ENCODE data around the gene TACO1. TPM values are rescaled to one million over a fixed set of nuclear protein-coding genes. Genes with fewer than 3 reads are reported as not detected.

The TACO1 gene
- total RNA-seq, 1 donor from 2014 or later = 16.2 TPM

DNA sequence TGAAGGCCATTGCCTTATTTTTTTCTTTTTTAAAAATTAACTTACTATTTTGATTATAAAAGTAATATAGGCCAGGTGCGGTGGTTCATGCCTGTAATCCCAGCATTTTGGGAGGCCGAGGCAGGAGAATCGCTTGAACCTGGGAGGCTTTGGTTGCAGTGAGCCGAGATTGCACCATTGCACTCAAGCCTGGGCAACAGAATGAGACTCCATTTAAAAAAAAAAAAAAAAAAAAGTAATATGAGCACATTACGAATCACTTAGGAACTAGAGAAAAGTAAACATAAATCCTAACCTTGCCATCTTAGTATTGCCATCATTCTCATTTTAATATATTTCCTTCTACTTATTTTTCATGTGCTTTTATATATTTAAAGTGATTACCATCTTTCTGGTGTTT lies 12.9 kb upstream of the TACO1 start:
- H3K4me3 Mint-ChIP-seq = no peak overlapping the region
- no peaks in the 10 kb centered on the region for H3K9me3 Mint-ChIP-seq
- H3K4me1 Mint-ChIP-seq = no peaks in the 10 kb centered on the region
- TF ChIP-seq, protein P1, sequence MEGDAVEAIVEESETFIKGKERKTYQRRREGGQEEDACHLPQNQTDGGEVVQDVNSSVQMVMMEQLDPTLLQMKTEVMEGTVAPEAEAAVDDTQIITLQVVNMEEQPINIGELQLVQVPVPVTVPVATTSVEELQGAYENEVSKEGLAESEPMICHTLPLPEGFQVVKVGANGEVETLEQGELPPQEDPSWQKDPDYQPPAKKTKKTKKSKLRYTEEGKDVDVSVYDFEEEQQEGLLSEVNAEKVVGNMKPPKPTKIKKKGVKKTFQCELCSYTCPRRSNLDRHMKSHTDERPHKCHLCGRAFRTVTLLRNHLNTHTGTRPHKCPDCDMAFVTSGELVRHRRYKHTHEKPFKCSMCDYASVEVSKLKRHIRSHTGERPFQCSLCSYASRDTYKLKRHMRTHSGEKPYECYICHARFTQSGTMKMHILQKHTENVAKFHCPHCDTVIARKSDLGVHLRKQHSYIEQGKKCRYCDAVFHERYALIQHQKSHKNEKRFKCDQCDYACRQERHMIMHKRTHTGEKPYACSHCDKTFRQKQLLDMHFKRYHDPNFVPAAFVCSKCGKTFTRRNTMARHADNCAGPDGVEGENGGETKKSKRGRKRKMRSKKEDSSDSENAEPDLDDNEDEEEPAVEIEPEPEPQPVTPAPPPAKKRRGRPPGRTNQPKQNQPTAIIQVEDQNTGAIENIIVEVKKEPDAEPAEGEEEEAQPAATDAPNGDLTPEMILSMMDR (IDR thresholded peaks at IDR 0.05; ENCODE audit: unreplicated experiment) = no peak
- DNase-seq (ENCODE audit: low spot score in 2 of 2, unreplicated experiment in 2 of 2) = no peak
- H3K36me3 Mint-ChIP-seq = peaks cover 48% of the 10 kb centered on the region
- H3K27me3 Mint-ChIP-seq (ENCODE audit: low read depth) = no peaks in the 10 kb centered on the region
- H3K27ac Mint-ChIP-seq = no peak overlapping the region

DNA sequence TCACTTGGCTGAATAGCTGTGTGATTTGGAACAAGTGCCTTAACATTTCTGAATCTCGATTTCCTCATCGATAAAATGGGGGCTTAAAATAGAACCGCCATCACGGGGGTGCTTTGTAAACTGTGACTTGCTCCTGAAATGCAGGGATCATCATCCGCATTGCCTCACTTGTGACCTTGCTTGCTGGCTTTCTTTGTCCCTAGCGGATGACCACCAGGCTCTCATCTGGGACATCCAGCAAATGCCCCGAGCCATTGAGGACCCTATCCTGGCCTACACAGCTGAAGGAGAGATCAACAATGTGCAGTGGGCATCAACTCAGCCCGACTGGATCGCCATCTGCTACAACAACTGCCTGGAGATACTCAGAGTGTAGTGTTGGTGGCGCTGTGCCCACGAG lies 11.9 kb upstream of the TACO1 start:
- DNase-seq (ENCODE audit: low spot score in 2 of 2, unreplicated experiment in 2 of 2) = no peak
- Mint-ChIP-seq H3K27me3 (ENCODE audit: low read depth) (no peaks in the 10 kb centered on the region), H3K27ac (no peak overlapping the region), H3K4me3 (no peak overlapping the region), H3K9me3 (no peaks in the 10 kb centered on the region), H3K4me1 (no peaks in the 10 kb centered on the region), H3K36me3 (peaks cover 38% of the 10 kb centered on the region)
- TF ChIP-seq, protein P1 (IDR thresholded peaks at IDR 0.05; ENCODE audit: unreplicated experiment) = no peak

DNA sequence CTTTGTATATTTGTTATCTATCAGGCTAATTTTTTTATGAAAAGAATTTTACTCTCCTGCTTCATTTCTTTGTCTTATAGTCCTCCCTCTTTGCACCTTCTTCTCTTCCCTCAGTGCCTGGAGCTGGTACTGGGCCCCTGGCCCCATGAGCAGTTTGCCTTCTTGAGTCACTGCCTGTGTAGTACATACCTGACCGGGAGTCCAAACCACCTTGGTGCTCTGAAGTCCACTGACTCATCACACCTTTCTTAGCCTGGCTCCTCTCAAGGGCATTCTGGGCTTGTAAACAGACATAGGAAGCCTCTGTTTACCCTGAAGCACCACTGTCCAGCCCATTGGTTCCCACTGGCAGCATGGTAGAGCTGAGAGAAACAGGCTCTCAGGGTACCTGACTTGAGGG lies 11.0 kb upstream of the TACO1 start:
- Mint-ChIP-seq H3K36me3 (peaks cover 35% of the 10 kb centered on the region), H3K4me1 (no peaks in the 10 kb centered on the region), H3K27me3 (ENCODE audit: low read depth) (no peaks in the 10 kb centered on the region), H3K4me3 (no peak overlapping the region), H3K27ac (no peak overlapping the region), H3K9me3 (no peaks in the 10 kb centered on the region)
- no peak for DNase-seq (ENCODE audit: low spot score in 2 of 2, unreplicated experiment in 2 of 2)
- TF ChIP-seq, protein P1 (IDR thresholded peaks at IDR 0.05; ENCODE audit: unreplicated experiment) = no peak

DNA sequence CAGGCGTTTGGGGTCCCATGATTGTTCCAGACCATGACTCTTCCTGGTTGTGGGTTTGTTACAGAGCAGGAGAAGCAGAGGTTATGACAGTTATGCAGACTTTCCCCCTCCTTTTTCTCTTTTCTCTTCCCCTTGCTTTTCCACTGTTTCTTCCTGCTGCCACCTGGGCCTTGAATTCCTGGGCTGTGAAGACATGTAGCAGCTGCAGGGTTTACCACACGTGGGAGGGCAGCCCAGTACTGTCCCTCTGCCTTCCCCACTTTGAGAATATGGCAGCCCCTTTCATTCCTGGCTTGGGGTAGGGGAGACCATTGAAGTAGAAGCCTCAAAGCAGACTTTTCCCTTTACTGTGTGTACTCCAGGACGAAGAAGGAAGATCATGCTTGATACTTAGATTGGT lies 7.9 kb upstream of the TACO1 start:
- Mint-ChIP-seq H3K4me3 (no peak overlapping the region), H3K9me3 (no peaks in the 10 kb centered on the region), H3K4me1 (no peaks in the 10 kb centered on the region), H3K27me3 (ENCODE audit: low read depth) (no peaks in the 10 kb centered on the region), H3K36me3 (peaks cover 22% of the 10 kb centered on the region), H3K27ac (no peak overlapping the region)
- TF ChIP-seq, protein P1 (IDR thresholded peaks at IDR 0.05; ENCODE audit: unreplicated experiment) = no peak
- DNase-seq (ENCODE audit: low spot score in 2 of 2, unreplicated experiment in 2 of 2) = no peak

DNA sequence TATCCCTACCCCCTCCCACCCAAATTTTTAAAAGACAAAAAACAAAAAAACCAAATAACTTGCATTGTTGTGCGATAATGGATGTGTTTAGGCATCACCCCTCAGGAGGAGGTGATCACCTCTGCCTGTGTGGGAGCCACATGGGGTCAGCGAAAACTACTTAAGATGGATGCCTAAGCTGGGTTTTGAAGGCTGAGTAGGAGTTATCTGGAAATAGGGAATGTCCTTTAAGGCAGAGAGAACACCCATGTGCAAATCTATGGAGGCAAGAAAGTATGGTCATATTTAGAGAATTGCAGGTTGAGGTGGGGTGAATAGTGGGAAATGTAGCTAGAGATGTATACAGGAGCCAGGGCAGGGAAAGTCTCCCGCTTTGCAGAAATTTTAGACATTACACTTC lies 5.6 kb upstream of the TACO1 start:
- H3K9me3 Mint-ChIP-seq = no peaks in the 10 kb centered on the region
- H3K4me1 Mint-ChIP-seq = peaks cover 1% of the 10 kb centered on the region
- no peak overlapping the region for H3K27ac Mint-ChIP-seq
- TF ChIP-seq, protein P1 (IDR thresholded peaks at IDR 0.05; ENCODE audit: unreplicated experiment) = no peak
- no peak overlapping the region for H3K4me3 Mint-ChIP-seq
- H3K36me3 Mint-ChIP-seq = peaks cover 15% of the 10 kb centered on the region
- no peaks in the 10 kb centered on the region for H3K27me3 Mint-ChIP-seq (ENCODE audit: low read depth)
- DNase-seq (ENCODE audit: low spot score in 2 of 2, unreplicated experiment in 2 of 2) = no peak
